Calu3 (cell line): ENCODE measurements around the gene VAC14. TPM values are rescaled to one million over a fixed set of nuclear protein-coding genes. Genes with fewer than 3 reads are reported as not detected.

Experiments
- BruUV-seq: library from RNA; stranded (reverse); fragments of 400-500 nt; replicated peaks from 2 replicates; lab custom pipeline; 2021; lab: Mats Ljungman, UMichigan
- CTCF ChIA-PET: fragments of 300-600 bp; sonication (Branson Sonifier 250); formaldehyde crosslinking; loops from one replicate; lab custom pipeline; 2022; ENCODE audit warnings: antibody characterized with exemption; lab: Charles Lee
- DNase-seq: peaks from one replicate; pipeline ENCODE4 v3.0.0; 2022
- H3K27ac Mint-ChIP-seq: one replicate; pipeline ENCODE4 v1.8.0; 2022; ENCODE audit warnings: mixed read lengths; ENCODE audit not compliant: unreplicated experiment
- H3K27me3 Mint-ChIP-seq: one replicate; pipeline ENCODE4 v1.8.0; 2022; ENCODE audit warnings: mixed read lengths; ENCODE audit not compliant: unreplicated experiment
- H3K36me3 Mint-ChIP-seq: one replicate; pipeline ENCODE4 v1.8.0; 2022; ENCODE audit warnings: mild to moderate bottlenecking, moderate library complexity, mixed read lengths; ENCODE audit not compliant: insufficient read depth, unreplicated experiment
- H3K4me1 Mint-ChIP-seq: one replicate; pipeline ENCODE4 v1.8.0; 2022; ENCODE audit warnings: mild to moderate bottlenecking, low read depth, mixed read lengths; ENCODE audit not compliant: unreplicated experiment
- H3K4me3 Mint-ChIP-seq: one replicate; pipeline ENCODE4 v1.8.0; 2022; ENCODE audit warnings: mild to moderate bottlenecking, low read depth, moderate library complexity, mixed read lengths; ENCODE audit not compliant: unreplicated experiment
- H3K9me3 Mint-ChIP-seq: one replicate; pipeline ENCODE4 v1.8.0; 2022; ENCODE audit warnings: low read depth, mixed read lengths; ENCODE audit not compliant: unreplicated experiment
- CTCF ChIP-seq: fragments of 200-600 bp; IDR thresholded peaks from one replicate; pipeline ENCODE4 v1.8.0; 2022; ENCODE audit warnings: antibody characterized with exemption; ENCODE audit not compliant: unreplicated experiment
- intact Hi-C: fragments of 100-400 bp; cut with micrococcal nuclease; formaldehyde crosslinking; loops from one replicate; pipeline ENCODE4 v1.10.0; 2022; ENCODE audit not compliant: unreplicated experiment
- total RNA-seq: library from RNA; stranded (reverse); gene quantifications from 2 replicates; pipeline ENCODE4 v1.2.3, GENCODE V29; 2022

The VAC14 gene
- total RNA-seq, 1 experiment from 2014 or later, result 63.8 TPM

DNA sequence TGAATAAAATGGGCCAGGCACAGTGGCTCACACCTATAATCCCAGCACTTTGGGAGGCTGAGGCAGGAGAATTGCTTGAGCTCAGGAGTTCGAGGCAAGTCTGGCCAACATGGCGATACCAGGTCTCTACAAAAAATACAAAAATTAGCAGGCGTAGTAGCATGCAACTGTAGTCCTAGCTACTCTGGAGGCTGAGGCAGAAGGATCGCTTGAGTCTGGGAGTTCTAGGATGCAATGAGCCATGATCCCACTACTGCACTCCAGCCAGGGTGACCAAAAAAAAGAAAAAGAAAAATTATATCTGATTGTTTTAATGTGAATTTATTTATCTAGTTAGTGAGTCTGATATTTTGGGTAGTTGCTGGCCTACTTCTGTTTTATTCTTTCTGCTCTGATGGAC lies 147.6 kb downstream of the VAC14 start:
- DNase-seq, result no peak
- Mint-ChIP-seq H3K4me3 (peak overlapping the region; percentile 54), H3K27me3 (no peaks in the 10 kb centered on the region), H3K4me1 (peaks cover 16% of the 10 kb centered on the region), H3K36me3 (no peaks in the 10 kb centered on the region), H3K27ac (no peak overlapping the region), H3K9me3 (no peaks in the 10 kb centered on the region)
- intact Hi-C loops, result loop anchor here (5.0 to 10.0 kb wide), 5 partner anchors 49 to 489 kb away; no protein-coding TSS in a partner anchor
- BruUV-seq, result no TSS peak
- CTCF ChIA-PET, result interaction anchor here (0.6 to 4.2 kb wide), 7 partner anchors 80 to 313 kb away, joined by 3 to 33 read pairs (median 3); no protein-coding TSS in a partner anchor
- TF ChIP-seq CTCF, result no peak

GRCh38 chr16:70652322-70652721 lies 148.6 kb downstream of the VAC14 start:
- peaks cover 16% of the 10 kb centered on the region for H3K4me1 Mint-ChIP-seq
- no peaks in the 10 kb centered on the region for H3K9me3 Mint-ChIP-seq
- H3K27ac Mint-ChIP-seq, result no peak overlapping the region
- BruUV-seq, result no TSS peak
- CTCF ChIA-PET, result interaction anchor here (4.2 kb wide), 1 partner anchor 118 kb away, joined by 33 read pairs; no protein-coding TSS in a partner anchor
- intact Hi-C loops, result loop anchor here (5.0 to 10.0 kb wide), 5 partner anchors 48 to 488 kb away; no protein-coding TSS in a partner anchor
- H3K4me3 Mint-ChIP-seq, result no peak overlapping the region
- H3K27me3 Mint-ChIP-seq, result no peaks in the 10 kb centered on the region
- no peak for DNase-seq
- TF ChIP-seq CTCF, result no peak
- H3K36me3 Mint-ChIP-seq, result no peaks in the 10 kb centered on the region

DNA sequence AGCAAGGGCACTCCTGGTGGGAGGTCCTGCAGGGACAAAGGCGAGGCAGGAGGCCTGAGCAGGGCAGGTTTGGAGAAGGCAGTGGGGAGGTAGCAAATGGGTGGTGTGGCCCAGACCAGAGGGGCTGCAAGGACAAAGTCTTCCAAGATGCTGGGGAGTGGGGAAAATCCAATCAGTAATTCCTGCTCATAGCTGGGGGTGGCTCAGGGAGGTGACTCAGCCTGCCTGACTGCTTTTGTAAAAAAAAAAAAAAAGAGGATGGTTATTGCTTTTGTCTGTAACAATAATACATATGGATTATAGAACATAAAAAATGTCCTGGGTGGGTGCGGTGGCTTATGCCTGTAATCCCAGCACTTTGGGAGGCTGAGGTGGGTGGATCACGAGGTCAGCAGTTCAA lies 149.4 kb downstream of the VAC14 start:
- intact Hi-C loops, result loop anchor here (5.0 to 10.0 kb wide), 5 partner anchors 47 to 487 kb away; no protein-coding TSS in a partner anchor
- TF ChIP-seq CTCF, result no peak
- Mint-ChIP-seq H3K4me3 (no peak overlapping the region), H3K27me3 (no peaks in the 10 kb centered on the region), H3K27ac (no peak overlapping the region), H3K9me3 (no peaks in the 10 kb centered on the region), H3K36me3 (no peaks in the 10 kb centered on the region), H3K4me1 (peaks cover 16% of the 10 kb centered on the region)
- no TSS peak for BruUV-seq
- DNase-seq, result no peak
- CTCF ChIA-PET, result interaction anchor here (4.2 kb wide), 1 partner anchor 119 kb away, joined by 33 read pairs; no protein-coding TSS in a partner anchor

GRCh38 chr16:70650216-70650615 lies 150.7 kb downstream of the VAC14 start:
- intact Hi-C loops, result loop anchor here (5.0 to 10.0 kb wide), 5 partner anchors 45 to 485 kb away; no protein-coding TSS in a partner anchor
- TF ChIP-seq CTCF, result no peak
- Mint-ChIP-seq H3K4me1 (peaks cover 16% of the 10 kb centered on the region), H3K27ac (no peak overlapping the region), H3K9me3 (no peaks in the 10 kb centered on the region), H3K36me3 (no peaks in the 10 kb centered on the region), H3K4me3 (no peak overlapping the region), H3K27me3 (peaks cover 3% of the 10 kb centered on the region)
- no peak for DNase-seq
- no TSS peak for BruUV-seq
- CTCF ChIA-PET, result no interaction called here
